Natural killer cell (primary cell): Measurements from ENCODE around the gene ODAD3. TPM values are rescaled to one million over a fixed set of nuclear protein-coding genes. Genes with fewer than 3 reads are reported as not detected.

Experiments used
- ATAC-seq, 3 donors: fragments of 150-1000 bp in 2 of 3; fragments of 200-7000 bp in 1 of 3; cut with Tn5 transposase; 1 replicate in 1 of 3; 2 replicates in 2 of 3; pipeline ENCODE4 v1.10.0; 2021; ENCODE audit warnings: mild to moderate bottlenecking in 2 of 3, moderate library complexity in 2 of 3
- DNase-seq, 2 donors: peaks; one replicate each; pipeline versions ENCODE4 v3.0.0 to v3.0.0-alpha.2; 2013 to 2021; ENCODE audit warnings: mixed read lengths in 1 of 2
- H3K27ac ChIP-seq: one replicate; pipeline ENCODE4 v1.5.1; 2013; ENCODE audit warnings: mild to moderate bottlenecking, low read length
- H3K27me3 ChIP-seq: one replicate; pipeline ENCODE4 v1.6.1; 2013; ENCODE audit warnings: low read length; ENCODE audit not compliant: control insufficient read depth, insufficient read depth
- H3K36me3 ChIP-seq: one replicate; pipeline ENCODE4 v1.6.1; 2013; ENCODE audit warnings: low read length; ENCODE audit not compliant: control insufficient read depth, insufficient read depth
- H3K4me1 ChIP-seq: one replicate; pipeline ENCODE4 v1.6.1; 2013; ENCODE audit warnings: low read length; ENCODE audit not compliant: control insufficient read depth, insufficient read depth
- H3K4me3 ChIP-seq: one replicate; pipeline ENCODE4 v1.5.1; 2013; ENCODE audit warnings: low read length
- H3K9me3 ChIP-seq: one replicate; pipeline ENCODE4 v1.6.1; 2013; ENCODE audit warnings: low read length; ENCODE audit not compliant: control insufficient read depth, insufficient read depth
- H3K27ac Mint-ChIP-seq, 2 donors: one replicate each; pipeline ENCODE4 v1.8.0; 2022; ENCODE audit warnings: mild to moderate bottlenecking in 2 of 2, mixed read lengths in 2 of 2, moderate library complexity in 1 of 2
- H3K27me3 Mint-ChIP-seq, 2 donors: one replicate each; pipeline ENCODE4 v1.8.0; 2022; ENCODE audit warnings: low read depth in 2 of 2, mixed read lengths in 2 of 2
- H3K36me3 Mint-ChIP-seq: one replicate; pipeline ENCODE4 v1.8.0; 2022; ENCODE audit warnings: mixed read lengths
- H3K4me1 Mint-ChIP-seq, 2 donors: one replicate each; pipeline ENCODE4 v1.8.0; 2022; ENCODE audit warnings: mixed read lengths in 2 of 2
- H3K4me3 Mint-ChIP-seq: one replicate; pipeline ENCODE4 v1.8.0; 2022; ENCODE audit warnings: mild to moderate bottlenecking, moderate library complexity, mixed read lengths
- H3K9me3 Mint-ChIP-seq, 2 donors: one replicate each; pipeline ENCODE4 v1.8.0; 2022; ENCODE audit warnings: mixed read lengths in 2 of 2
- WGBS: methylation state at CpG from one replicate; pipeline ENCODE4 v1.1.7; 2013; ENCODE audit warnings: missing lambda C conversion rate; ENCODE audit not compliant: insufficient coverage; 5-methylcytosine and 5-hydroxymethylcytosine counted together
- intact Hi-C: fragments of 100-400 bp; cut with micrococcal nuclease; formaldehyde crosslinking; loops from one replicate; pipeline ENCODE4 v1.14.2; 2022
- total RNA-seq, 4 donors: library from RNA; stranded (reverse); fragments of 120-200 nt in 1 of 4; gene quantifications; one replicate each; pipeline versions ENCODE4 v1.2.3 to v1.2.4, GENCODE V29; 2013 to 2022
- TF ChIP-seq, protein P1 (sequence below): fragments of 200-600 bp; IDR thresholded peaks from one replicate; pipeline ENCODE4 v1.8.0; 2022; ENCODE audit warnings: antibody characterized with exemption

Gene ODAD3
- total RNA-seq, 3 donors from 2014 or later (not counting 1 experiment from before 2014, with no cell fraction given) = not detected

DNA sequence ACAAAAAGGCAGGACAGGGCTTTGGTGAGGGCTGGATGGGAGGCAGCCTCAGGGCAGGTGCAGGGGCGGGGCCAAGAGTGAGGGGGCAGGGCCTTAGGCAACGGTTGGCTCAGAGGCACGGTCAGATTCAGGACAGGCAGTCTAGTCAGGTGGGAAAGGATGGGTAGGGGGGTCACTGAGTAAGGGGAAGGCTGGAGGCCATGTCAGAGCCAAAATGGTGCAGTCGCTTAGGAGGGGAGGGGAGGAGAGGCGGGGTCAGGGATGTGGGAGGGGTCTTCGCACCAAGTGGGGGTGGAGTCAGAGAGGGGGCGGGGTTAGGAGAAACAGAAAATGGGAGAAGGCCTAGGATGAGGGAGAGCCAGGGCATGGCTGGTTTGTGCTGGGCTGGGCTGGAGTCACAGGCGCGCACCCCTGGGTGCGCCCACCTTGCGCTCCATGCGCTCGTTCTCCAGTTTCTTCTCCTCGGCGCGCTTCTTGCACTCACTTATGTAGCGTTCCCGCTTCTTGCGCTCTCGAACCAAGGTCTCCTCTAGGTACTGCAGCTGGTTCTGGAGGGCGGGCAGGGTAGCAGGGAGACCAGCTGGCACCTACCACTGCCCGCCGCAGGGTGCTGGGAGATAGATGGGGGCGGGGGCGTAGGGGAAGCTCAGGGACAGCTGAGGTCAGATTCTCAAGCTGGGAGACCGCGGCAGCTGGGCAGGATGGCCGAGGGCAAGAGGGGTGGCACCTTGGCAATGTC, 9.0 kb downstream of the ODAD3 start:
- 92% methylated on average over 28 of the region's 28 CpGs for WGBS
- Mint-ChIP-seq H3K27ac (no peak overlapping the region), H3K4me3 (no peak overlapping the region), H3K36me3 (no peaks in the 10 kb centered on the region), H3K4me1 (peaks cover 25 to 31% of the 10 kb centered on the region in 2 donors), H3K9me3 (no peaks in the 10 kb centered on the region), H3K27me3 (peaks cover 21 to 23% of the 10 kb centered on the region in 2 donors)
- Histone ChIP-seq H3K4me3 (no peak overlapping the region), H3K4me1 (peaks cover 32% of the 10 kb centered on the region), H3K27me3 (peaks cover 27% of the 10 kb centered on the region), H3K9me3 (no peaks in the 10 kb centered on the region), H3K36me3 (no peaks in the 10 kb centered on the region), H3K27ac (no peak overlapping the region)
- DNase-seq (no peak), ATAC-seq (no peak)
- TF ChIP-seq, protein P1, sequence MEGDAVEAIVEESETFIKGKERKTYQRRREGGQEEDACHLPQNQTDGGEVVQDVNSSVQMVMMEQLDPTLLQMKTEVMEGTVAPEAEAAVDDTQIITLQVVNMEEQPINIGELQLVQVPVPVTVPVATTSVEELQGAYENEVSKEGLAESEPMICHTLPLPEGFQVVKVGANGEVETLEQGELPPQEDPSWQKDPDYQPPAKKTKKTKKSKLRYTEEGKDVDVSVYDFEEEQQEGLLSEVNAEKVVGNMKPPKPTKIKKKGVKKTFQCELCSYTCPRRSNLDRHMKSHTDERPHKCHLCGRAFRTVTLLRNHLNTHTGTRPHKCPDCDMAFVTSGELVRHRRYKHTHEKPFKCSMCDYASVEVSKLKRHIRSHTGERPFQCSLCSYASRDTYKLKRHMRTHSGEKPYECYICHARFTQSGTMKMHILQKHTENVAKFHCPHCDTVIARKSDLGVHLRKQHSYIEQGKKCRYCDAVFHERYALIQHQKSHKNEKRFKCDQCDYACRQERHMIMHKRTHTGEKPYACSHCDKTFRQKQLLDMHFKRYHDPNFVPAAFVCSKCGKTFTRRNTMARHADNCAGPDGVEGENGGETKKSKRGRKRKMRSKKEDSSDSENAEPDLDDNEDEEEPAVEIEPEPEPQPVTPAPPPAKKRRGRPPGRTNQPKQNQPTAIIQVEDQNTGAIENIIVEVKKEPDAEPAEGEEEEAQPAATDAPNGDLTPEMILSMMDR = no peak
- intact Hi-C loops = no loop called here

DNA sequence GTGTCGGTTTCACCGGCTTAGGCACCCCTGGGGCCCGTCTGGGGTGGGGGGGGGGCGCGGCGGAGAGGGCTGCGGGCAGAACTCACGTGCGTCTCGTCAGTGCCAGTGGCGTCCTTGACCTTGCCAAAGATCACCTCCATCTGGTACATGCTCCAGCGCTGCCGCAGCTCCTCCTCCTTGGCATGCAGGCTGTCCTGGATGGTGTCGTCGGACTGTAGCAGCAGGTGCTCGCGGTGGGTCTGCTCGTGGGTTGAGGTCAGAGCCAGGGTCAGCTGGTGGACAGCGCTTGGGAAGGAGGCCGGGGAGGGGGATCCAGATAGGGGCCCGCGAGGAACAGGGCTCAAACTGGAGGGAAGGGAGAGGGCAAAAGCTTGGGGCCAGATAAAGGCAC, 11.1 kb downstream of the ODAD3 start:
- H3K27ac Mint-ChIP-seq = no peak overlapping the region
- H3K36me3 Mint-ChIP-seq = no peaks in the 10 kb centered on the region
- H3K4me1 Mint-ChIP-seq = peaks cover 30 to 42% of the 10 kb centered on the region in 2 donors
- no peaks in the 10 kb centered on the region for H3K9me3 ChIP-seq
- no peaks in the 10 kb centered on the region for H3K9me3 Mint-ChIP-seq
- H3K27me3 Mint-ChIP-seq = peaks cover 21 to 34% of the 10 kb centered on the region in 2 donors
- no peak overlapping the region for H3K27ac ChIP-seq
- WGBS = 18% methylated on average over 22 of the region's 22 CpGs
- TF ChIP-seq, protein P1 = no peak
- peak overlapping the region; percentile 13 for H3K4me3 Mint-ChIP-seq
- no peak for DNase-seq
- ATAC-seq = no peak
- H3K36me3 ChIP-seq = no peaks in the 10 kb centered on the region
- peaks cover 45% of the 10 kb centered on the region for H3K27me3 ChIP-seq
- intact Hi-C loops = loop anchor here (5.0 kb wide), 1 partner anchor 41 kb away; the partner anchor contains the start of gene EPOR
- H3K4me3 ChIP-seq = no peak overlapping the region
- peaks cover 44% of the 10 kb centered on the region for H3K4me1 ChIP-seq

DNA sequence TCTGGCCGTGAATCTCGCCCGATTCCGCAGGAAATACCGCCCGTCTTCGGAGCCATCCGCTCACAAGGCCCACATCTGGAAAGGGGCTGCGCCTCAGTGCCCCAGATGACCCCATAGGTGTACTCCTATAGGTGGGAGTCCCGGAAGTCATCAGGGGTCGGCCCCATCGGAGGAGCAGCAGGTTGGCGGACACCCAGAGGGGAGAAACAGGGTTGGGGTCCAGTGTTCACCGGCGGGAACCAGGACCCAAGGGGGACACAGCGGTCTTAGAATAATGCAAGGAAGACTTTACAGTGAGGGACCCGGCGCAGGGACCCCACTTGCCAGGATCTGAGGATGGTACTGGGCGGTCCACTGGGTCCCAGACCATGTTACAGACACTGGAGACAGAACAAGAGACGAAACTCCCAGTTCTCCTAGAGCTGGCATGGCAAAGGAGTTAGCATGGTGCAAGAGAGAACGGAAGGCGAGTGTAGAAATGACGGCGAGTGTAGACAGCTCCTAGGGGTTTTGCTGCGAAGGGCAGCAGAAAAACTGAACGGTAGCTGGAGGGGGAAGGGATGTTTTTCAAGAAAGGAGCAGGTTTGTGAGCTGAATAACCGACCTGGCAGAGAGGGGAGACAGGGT, 11.6 kb downstream of the ODAD3 start:
- Histone ChIP-seq H3K27ac (no peak overlapping the region), H3K4me3 (no peak overlapping the region), H3K27me3 (peaks cover 49% of the 10 kb centered on the region), H3K36me3 (no peaks in the 10 kb centered on the region), H3K4me1 (peaks cover 49% of the 10 kb centered on the region), H3K9me3 (no peaks in the 10 kb centered on the region)
- Mint-ChIP-seq H3K4me3 (peak overlapping the region; percentile 86), H3K9me3 (no peaks in the 10 kb centered on the region), H3K27ac (peak overlapping the region in 1 of 2 donors; percentile 54), H3K4me1 (peaks cover 30 to 46% of the 10 kb centered on the region in 2 donors), H3K27me3 (peaks cover 21 to 38% of the 10 kb centered on the region in 2 donors), H3K36me3 (no peaks in the 10 kb centered on the region)
- 37% methylated on average over 27 of the region's 27 CpGs for WGBS
- intact Hi-C loops = loop anchor here (5.0 kb wide), 1 partner anchor 41 kb away; the partner anchor contains the start of gene EPOR
- TF ChIP-seq, protein P1 = no peak
- ATAC-seq (no peak), DNase-seq (no peak)
